Measurements from ENCODE around the gene PLEK. TPM values are rescaled to one million over a fixed set of nuclear protein-coding genes. Genes with fewer than 3 reads are reported as not detected.

The PLEK gene
- 0.13 TPM for total RNA-seq (2021; ENCODE audit: unreplicated experiment)
- polyA plus RNA-seq (2012; ENCODE audit: insufficient read length) = not detected
- percentile 16 among the genes with signal in this experiment for Bru-seq, nascent RNA
- BruChase-seq, experiment 1, labeled RNA remaining after a 2-hour chase = percentile 22 among the genes with signal in this experiment
- BruChase-seq, experiment 2, labeled RNA remaining after a 6-hour chase = percentile 29 among the genes with signal in this experiment
- long read RNA-seq = 0 reads

GRCh38 chr2:68365087-68365486 is at the start of gene PLEK:
Gene PLEK (plus strand): TSS chr2:68365282. CDS start chr2:68365352, 70 bp downstream.
- H3K36me3 ChIP-seq (ENCODE audit: control insufficient read depth, insufficient read depth, low read length) = no peaks in the 10 kb centered on the region
- TF ChIP-seq POLR2AphosphoS5 (IDR thresholded peaks at IDR 0.05; ENCODE audit: low read depth, low read length) (no peak), SIN3A (IDR thresholded peaks at IDR 0.05; ENCODE audit: borderline replicate concordance, insufficient read depth, low read depth, low read length) (no peak), REST (IDR thresholded peaks at IDR 0.05; ENCODE audit: insufficient read depth in 1 of 2, low read depth in 2 of 2, low read length in 1 of 2) (no peak), CTCF (IDR thresholded peaks at IDR 0.05) (no peak), TCF7L2 (IDR thresholded peaks at IDR 0.05; ENCODE audit: low read depth, low read length) (no peak)
- ATAC-seq = no peak
- no peak within 1 kb of the TSS for H3K27ac ChIP-seq (ENCODE audit: low read length)
- intact Hi-C loops (cut with micrococcal nuclease; ENCODE audit: unreplicated experiment) = no loop called here
- no TSS peak for BruUV-seq (replicated peaks)
- ChIA-PET POLR2A (no interaction called here), CTCF (no interaction called here)
- H3K4me3 ChIP-seq (ENCODE audit: low read depth in 2 of 2, low read length in 2 of 2) = no peak within 1 kb of the TSS
- H3K4me1 ChIP-seq (ENCODE audit: control insufficient read depth, insufficient read depth, low read length) = no peaks in the 10 kb centered on the region
- no peak for DNase-seq (ENCODE audit: low read depth, low spot score)
- in situ Hi-C loops (cut with HindIII; ENCODE audit: low pct_unique_long_range_greater_than_20kb, low sequenced_read_pairs) = no loop called here
- no peaks in the 10 kb centered on the region for H3K27me3 ChIP-seq (ENCODE audit: control insufficient read depth, insufficient read depth, low read length)
- H3K9me3 ChIP-seq (ENCODE audit: control insufficient read depth, insufficient read depth, low read depth, low read length) = no peaks in the 10 kb centered on the region

GRCh38 chr2:68316111-68316510 is 49.0 kb upstream of the PLEK start:
- H3K27ac ChIP-seq (ENCODE audit: low read length) = no peak overlapping the region
- ATAC-seq = no peak
- DNase-seq (ENCODE audit: low read depth, low spot score) = no peak
- 0 out of 2 replicates have a peak, but pooled peaks cover 4% of the 10 kb centered on the region for H3K4me1 ChIP-seq (ENCODE audit: control insufficient read depth, insufficient read depth, low read length)
- intact Hi-C loops (cut with micrococcal nuclease; ENCODE audit: unreplicated experiment) (no loop called here), in situ Hi-C loops (cut with HindIII; ENCODE audit: low pct_unique_long_range_greater_than_20kb, low sequenced_read_pairs) (no loop called here)
- BruUV-seq (replicated peaks) = no TSS peak
- H3K27me3 ChIP-seq (ENCODE audit: control insufficient read depth, insufficient read depth, low read length) = peaks cover 17% of the 10 kb centered on the region
- ChIA-PET CTCF (interaction anchor here (0.7 kb wide), 1 partner anchor 24 kb away, joined by 7 read pairs; no protein-coding TSS in a partner anchor), POLR2A (no interaction called here)
- H3K36me3 ChIP-seq (ENCODE audit: control insufficient read depth, insufficient read depth, low read length) = no peaks in the 10 kb centered on the region
- H3K4me3 ChIP-seq (ENCODE audit: low read depth in 2 of 2, low read length in 2 of 2) = no peak overlapping the region
- TF ChIP-seq TCF7L2 (IDR thresholded peaks at IDR 0.05; ENCODE audit: low read depth, low read length) = no peak
- no peaks in the 10 kb centered on the region for H3K9me3 ChIP-seq (ENCODE audit: control insufficient read depth, insufficient read depth, low read depth, low read length)
